Thyroid gland (tissue), 4 donors: ENCODE data around the gene NAB1.

Experiments
- POLR2A ChIP-seq, 2 donors: fragments of 450-650 bp; IDR thresholded peaks; one replicate each; pipeline ENCODE4 v1.6.1; 2017; ENCODE audit warnings: antibody characterized with exemption in 2 of 2, mild to moderate bottlenecking in 2 of 2, moderate library complexity in 1 of 2
- TF ChIP-seq, protein P1 (sequence below), 6 experiments: fragments of 200-600 bp in 3 of 6; fragments of 450-650 bp in 3 of 6; sonication (generic) in 3 of 6; IDR thresholded peaks; one replicate each; pipeline ENCODE4 v1.5.1; 2016 to 2019; ENCODE audit warnings: antibody characterized with exemption in 6 of 6, mild to moderate bottlenecking in 2 of 6, inconsistent platforms in 1 of 6, moderate library complexity in 1 of 6

DNA sequence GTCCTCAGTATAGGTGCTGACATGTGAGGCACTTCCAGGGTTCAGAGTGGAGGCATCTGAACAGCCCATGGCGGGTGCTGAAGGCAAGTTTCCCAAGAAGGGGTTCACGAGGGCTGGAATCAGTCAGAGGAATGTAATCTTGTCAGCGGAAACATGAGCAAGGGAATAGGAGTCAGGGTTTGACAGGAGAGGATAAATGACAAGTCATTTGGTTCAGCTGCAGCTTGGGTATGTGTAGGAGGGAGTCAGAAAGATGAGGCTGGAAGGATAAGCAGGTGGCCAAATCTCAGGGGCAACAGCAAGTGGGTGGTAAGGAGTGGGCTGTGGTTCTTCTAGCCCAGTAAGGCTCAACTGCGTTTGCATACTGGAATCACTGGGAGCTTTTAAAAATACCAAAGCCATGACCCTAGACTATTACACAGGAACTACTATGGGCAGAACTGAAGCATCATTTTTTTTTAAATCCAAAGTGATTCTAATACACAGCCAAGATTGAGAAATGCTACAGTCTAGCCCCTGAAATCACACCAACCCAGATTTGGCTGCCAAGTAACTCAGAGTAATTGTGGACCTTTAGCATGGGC lies 41.8 kb upstream of the NAB1 start:
- TF ChIP-seq, protein P1, sequence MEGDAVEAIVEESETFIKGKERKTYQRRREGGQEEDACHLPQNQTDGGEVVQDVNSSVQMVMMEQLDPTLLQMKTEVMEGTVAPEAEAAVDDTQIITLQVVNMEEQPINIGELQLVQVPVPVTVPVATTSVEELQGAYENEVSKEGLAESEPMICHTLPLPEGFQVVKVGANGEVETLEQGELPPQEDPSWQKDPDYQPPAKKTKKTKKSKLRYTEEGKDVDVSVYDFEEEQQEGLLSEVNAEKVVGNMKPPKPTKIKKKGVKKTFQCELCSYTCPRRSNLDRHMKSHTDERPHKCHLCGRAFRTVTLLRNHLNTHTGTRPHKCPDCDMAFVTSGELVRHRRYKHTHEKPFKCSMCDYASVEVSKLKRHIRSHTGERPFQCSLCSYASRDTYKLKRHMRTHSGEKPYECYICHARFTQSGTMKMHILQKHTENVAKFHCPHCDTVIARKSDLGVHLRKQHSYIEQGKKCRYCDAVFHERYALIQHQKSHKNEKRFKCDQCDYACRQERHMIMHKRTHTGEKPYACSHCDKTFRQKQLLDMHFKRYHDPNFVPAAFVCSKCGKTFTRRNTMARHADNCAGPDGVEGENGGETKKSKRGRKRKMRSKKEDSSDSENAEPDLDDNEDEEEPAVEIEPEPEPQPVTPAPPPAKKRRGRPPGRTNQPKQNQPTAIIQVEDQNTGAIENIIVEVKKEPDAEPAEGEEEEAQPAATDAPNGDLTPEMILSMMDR (IDR thresholded peaks at IDR 0.05), result no peak
- TF ChIP-seq POLR2A (IDR thresholded peaks at IDR 0.05), result no peak
